K562 (cell line): ENCODE data around the gene CRHR2. TPM values are rescaled to one million over a fixed set of nuclear protein-coding genes. Genes with fewer than 3 reads are reported as not detected.

Experiments
- BRCA1 ChIP-seq, 2 experiments: fragments of 450-650 bp in 1 of 2; sonication (generic) in 1 of 2; formaldehyde crosslinking in 1 of 2; IDR thresholded peaks; 2 replicates each; pipeline versions ENCODE4 v1.5.0 to v1.6.1; 2017 to 2020; ENCODE audit warnings: mild to moderate bottlenecking in 1 of 2, missing genetic modification reagents in 1 of 2
- CSDE1 ChIP-seq, 2 experiments: fragments of 450-650 bp; IDR thresholded peaks; 2 replicates each; pipeline ENCODE4 v1.6.1; 2016; ENCODE audit warnings: mild to moderate bottlenecking in 1 of 2
- KLF6 ChIP-seq: fragments of 250-450 bp; sonication (Bioruptor Pico); IDR thresholded peaks from 2 replicates; pipeline ENCODE4 v1.4.0; 2020; ENCODE audit warnings: mild to moderate bottlenecking, moderate library complexity, borderline replicate concordance
- NELFE ChIP-seq: IDR thresholded peaks from 2 replicates; pipeline ENCODE4 v1.6.1; 2011; ENCODE audit warnings: mild to moderate bottlenecking; ENCODE audit not compliant: insufficient read depth, insufficient read length
- RBM17 ChIP-seq: fragments of 200-400 bp; formaldehyde crosslinking; IDR thresholded peaks from 2 replicates; pipeline ENCODE4 v1.6.1; 2017; ENCODE audit warnings: low read depth, mild to moderate bottlenecking, low read length, borderline replicate concordance
- SRSF9 ChIP-seq: fragments of 200-400 bp; formaldehyde crosslinking; IDR thresholded peaks from 2 replicates; pipeline ENCODE4 v1.6.1; 2017; ENCODE audit warnings: low read depth, low read length, borderline replicate concordance
- STAG1 ChIP-seq: sonication (generic); formaldehyde crosslinking; IDR thresholded peaks from 2 replicates; pipeline ENCODE4 v1.5.0; 2020; ENCODE audit warnings: missing genetic modification reagents, borderline replicate concordance
- TSC22D4 ChIP-seq: fragments of 450-650 bp; IDR thresholded peaks from 2 replicates; pipeline ENCODE4 v1.6.1; 2016; ENCODE audit warnings: missing genetic modification characterization, missing biosample characterization, control low read depth
- U2AF2 ChIP-seq: fragments of 200-400 bp; formaldehyde crosslinking; optimal IDR thresholded peaks from 2 replicates; pipeline ENCODE3; 2017; ENCODE audit warnings: low read depth, mild to moderate bottlenecking, low read length
- UBTF ChIP-seq, 2 experiments: IDR thresholded peaks; 2 replicates each; pipeline ENCODE4 v1.6.1; 2012; ENCODE audit warnings: improper control_type of control experiment in 2 of 2, low read depth in 2 of 2, low read length in 2 of 2, borderline replicate concordance in 1 of 2
- USF1 ChIP-seq: sonication (generic); formaldehyde crosslinking; IDR thresholded peaks from 2 replicates; pipeline ENCODE4 v1.9.0; 2022; ENCODE audit warnings: mild to moderate bottlenecking, missing genetic modification reagents
- ZFP36 ChIP-seq: fragments of 150-350 bp; IDR thresholded peaks from 2 replicates; pipeline ENCODE4 v1.6.1; 2018; ENCODE audit warnings: low read length, low read depth; ENCODE audit not compliant: partially characterized antibody
- ZNF589 ChIP-seq: fragments of 200-800 bp; sonication (Bioruptor generic); IDR thresholded peaks from 2 replicates; pipeline ENCODE4 v1.6.1; 2016; ENCODE audit warnings: low read depth, missing genetic modification characterization, missing compliant biosample characterization
- polyA plus RNA-seq, 8 experiments: library from polyadenylated mRNA; depleted of rRNA in 4 of 8; stranded (reverse) in 5 of 8; unstranded in 3 of 8; fragments of >200 nt; fragmentation: Nextera tagmentation in 2 of 8; fragmentation: Illumina TruSeq in 1 of 8; extraction: Ambion mirVana in 2 of 8; extraction: Trizol in 1 of 8; gene quantifications; 2 replicates each; pipeline versions ENCODE4 v1.2.1 to v1.2.3, GENCODE V29; 2011 to 2014; ENCODE audit warnings: inconsistent platforms in 1 of 8, missing spikeins in 1 of 8
- total RNA-seq, 7 experiments: library from RNA; depleted of rRNA in 6 of 7; stranded (reverse); fragments of >200 nt in 6 of 7; fragmentation: Illumina TruSeq in 2 of 7; extraction: Trizol in 2 of 7; gene quantifications; 2 replicates each; pipeline versions ENCODE4 v1.2.1 to v1.2.3, GENCODE V29; 2011 to 2021; ENCODE audit warnings: low replicate concordance in 1 of 7
- TF ChIP-seq, protein P1 (sequence below), 2 experiments: fragments of 450-650 bp in 1 of 2; IDR thresholded peaks; 2 replicates each; pipeline ENCODE4 v1.6.1; 2011 to 2017; ENCODE audit warnings: low read depth in 2 of 2, antibody characterized with exemption in 1 of 2, borderline replicate concordance in 1 of 2, low read length in 1 of 2, mild to moderate bottlenecking in 1 of 2, mixed read lengths in 1 of 2; ENCODE audit not compliant: control insufficient read depth in 1 of 2
- TF ChIP-seq, protein P2 (sequence below): sonication (generic); formaldehyde crosslinking; IDR thresholded peaks from 2 replicates; pipeline ENCODE4 v1.8.1; 2023; ENCODE audit warnings: missing genetic modification reagents, mild to moderate bottlenecking, borderline replicate concordance

Gene CRHR2
- total and polyA plus RNA-seq, 9 of the 15 experiments (the other 6 are each of a cell fraction or from before 2014, with no cell fraction given) = not detected

DNA sequence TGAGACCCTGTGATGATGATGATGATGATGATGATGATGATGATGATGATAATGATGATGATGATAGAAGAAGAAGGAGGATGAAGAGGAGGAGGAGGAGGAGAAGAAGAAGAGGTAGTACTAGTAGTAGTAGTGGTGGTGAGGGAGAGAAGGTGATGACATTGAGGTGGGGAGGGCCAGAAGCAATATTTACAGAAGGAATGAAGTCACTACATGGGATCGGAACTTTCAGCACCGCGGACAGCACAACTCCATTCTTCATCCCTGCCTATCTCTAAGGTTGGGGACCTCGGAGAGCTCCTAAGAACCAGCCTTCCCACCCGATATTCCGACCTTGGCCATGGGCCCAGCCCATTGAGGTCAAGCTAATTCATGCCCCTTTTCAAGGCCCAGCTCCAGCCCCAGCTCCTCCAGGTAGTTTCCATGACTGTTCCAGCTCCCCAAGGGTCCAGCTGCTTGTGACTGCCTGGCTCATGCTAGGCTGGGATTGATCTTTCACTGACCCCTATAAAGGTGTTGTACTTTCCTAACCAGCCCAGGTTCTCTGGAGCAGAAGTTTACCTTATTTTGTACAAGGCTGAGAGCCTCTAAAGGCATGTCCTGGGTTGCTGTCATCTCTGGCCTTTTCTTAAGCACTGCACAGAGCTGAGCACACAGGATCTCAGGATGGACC is 10.3 kb downstream of the CRHR2 start (continued):
- TF ChIP-seq, protein P1, sequence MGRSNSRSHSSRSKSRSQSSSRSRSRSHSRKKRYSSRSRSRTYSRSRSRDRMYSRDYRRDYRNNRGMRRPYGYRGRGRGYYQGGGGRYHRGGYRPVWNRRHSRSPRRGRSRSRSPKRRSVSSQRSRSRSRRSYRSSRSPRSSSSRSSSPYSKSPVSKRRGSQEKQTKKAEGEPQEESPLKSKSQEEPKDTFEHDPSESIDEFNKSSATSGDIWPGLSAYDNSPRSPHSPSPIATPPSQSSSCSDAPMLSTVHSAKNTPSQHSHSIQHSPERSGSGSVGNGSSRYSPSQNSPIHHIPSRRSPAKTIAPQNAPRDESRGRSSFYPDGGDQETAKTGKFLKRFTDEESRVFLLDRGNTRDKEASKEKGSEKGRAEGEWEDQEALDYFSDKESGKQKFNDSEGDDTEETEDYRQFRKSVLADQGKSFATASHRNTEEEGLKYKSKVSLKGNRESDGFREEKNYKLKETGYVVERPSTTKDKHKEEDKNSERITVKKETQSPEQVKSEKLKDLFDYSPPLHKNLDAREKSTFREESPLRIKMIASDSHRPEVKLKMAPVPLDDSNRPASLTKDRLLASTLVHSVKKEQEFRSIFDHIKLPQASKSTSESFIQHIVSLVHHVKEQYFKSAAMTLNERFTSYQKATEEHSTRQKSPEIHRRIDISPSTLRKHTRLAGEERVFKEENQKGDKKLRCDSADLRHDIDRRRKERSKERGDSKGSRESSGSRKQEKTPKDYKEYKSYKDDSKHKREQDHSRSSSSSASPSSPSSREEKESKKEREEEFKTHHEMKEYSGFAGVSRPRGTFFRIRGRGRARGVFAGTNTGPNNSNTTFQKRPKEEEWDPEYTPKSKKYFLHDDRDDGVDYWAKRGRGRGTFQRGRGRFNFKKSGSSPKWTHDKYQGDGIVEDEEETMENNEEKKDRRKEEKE (IDR thresholded peaks at IDR 0.05; ENCODE audit: borderline replicate concordance in 1 of 2, control insufficient read depth in 1 of 2, low read depth in 2 of 2, low read length in 1 of 2) = no peak
- TF ChIP-seq, protein P2, sequence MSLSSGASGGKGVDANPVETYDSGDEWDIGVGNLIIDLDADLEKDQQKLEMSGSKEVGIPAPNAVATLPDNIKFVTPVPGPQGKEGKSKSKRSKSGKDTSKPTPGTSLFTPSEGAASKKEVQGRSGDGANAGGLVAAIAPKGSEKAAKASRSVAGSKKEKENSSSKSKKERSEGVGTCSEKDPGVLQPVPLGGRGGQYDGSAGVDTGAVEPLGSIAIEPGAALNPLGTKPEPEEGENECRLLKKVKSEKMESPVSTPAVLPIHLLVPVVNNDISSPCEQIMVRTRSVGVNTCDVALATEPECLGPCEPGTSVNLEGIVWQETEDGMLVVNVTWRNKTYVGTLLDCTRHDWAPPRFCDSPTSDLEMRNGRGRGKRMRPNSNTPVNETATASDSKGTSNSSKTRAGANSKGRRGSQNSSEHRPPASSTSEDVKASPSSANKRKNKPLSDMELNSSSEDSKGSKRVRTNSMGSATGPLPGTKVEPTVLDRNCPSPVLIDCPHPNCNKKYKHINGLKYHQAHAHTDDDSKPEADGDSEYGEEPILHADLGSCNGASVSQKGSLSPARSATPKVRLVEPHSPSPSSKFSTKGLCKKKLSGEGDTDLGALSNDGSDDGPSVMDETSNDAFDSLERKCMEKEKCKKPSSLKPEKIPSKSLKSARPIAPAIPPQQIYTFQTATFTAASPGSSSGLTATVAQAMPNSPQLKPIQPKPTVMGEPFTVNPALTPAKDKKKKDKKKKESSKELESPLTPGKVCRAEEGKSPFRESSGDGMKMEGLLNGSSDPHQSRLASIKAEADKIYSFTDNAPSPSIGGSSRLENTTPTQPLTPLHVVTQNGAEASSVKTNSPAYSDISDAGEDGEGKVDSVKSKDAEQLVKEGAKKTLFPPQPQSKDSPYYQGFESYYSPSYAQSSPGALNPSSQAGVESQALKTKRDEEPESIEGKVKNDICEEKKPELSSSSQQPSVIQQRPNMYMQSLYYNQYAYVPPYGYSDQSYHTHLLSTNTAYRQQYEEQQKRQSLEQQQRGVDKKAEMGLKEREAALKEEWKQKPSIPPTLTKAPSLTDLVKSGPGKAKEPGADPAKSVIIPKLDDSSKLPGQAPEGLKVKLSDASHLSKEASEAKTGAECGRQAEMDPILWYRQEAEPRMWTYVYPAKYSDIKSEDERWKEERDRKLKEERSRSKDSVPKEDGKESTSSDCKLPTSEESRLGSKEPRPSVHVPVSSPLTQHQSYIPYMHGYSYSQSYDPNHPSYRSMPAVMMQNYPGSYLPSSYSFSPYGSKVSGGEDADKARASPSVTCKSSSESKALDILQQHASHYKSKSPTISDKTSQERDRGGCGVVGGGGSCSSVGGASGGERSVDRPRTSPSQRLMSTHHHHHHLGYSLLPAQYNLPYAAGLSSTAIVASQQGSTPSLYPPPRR (CRISPR knock-in tag) = 0 out of 2 replicates have a peak, but pooled peaks have one; percentile 72
- TF ChIP-seq ZNF589 (CRISPR knock-in tag) = peak; percentile 89; the same call in 1 of the 2 replicates
- TF ChIP-seq RBM17 = no peak
- TF ChIP-seq ZFP36 = no peak
- no peak for TF ChIP-seq BRCA1 (IDR thresholded peaks at IDR 0.05)
- peak; percentile 77; the same call in 1 of the 2 replicates for TF ChIP-seq BRCA1 (CRISPR knock-in tag; IDR thresholded peaks at IDR 0.05)
- TF ChIP-seq USF1 = no peak
- TF ChIP-seq KLF6 (CRISPR knock-in tag) = peak; percentile 78; the same call in 1 of the 2 replicates
- no peak for TF ChIP-seq U2AF2
- TF ChIP-seq NELFE = no peak
- TF ChIP-seq CSDE1 (IDR thresholded peaks at IDR 0.05) = no peak
- TF ChIP-seq SRSF9 = no peak
- TF ChIP-seq UBTF (IDR thresholded peaks at IDR 0.05; ENCODE audit: borderline replicate concordance in 1 of 2, low read depth in 2 of 2, low read length in 2 of 2) = no peak
- TF ChIP-seq TSC22D4 (tag) = no peak
- TF ChIP-seq STAG1 (CRISPR knock-in tag) = peak; percentile 81
